Measurements from ENCODE around the gene CMTR2.

DNA sequence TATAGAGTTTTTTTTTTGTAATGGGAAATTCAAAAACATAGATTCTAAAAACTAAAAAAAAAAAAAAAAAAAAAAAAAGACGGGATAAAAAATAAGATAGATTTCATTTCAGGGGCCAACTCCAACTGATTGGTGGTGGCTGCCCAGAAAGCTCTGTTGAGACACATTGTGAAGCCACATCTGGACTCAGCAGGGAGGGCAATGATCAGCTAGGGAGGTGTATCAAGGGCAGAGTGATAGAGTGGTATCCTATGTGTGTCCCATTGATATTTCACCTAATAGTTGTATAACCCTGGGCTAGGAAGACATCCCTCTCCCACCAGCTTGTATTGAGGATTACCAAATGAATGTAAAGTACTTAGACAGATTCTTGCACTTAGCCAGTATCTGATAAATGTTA is 6.7 kb upstream of the CMTR2 start:
- no peak for TF ChIP-seq POLR2A (IDR thresholded peaks at IDR 0.05; ENCODE audit: low read depth, low read length)
- TF ChIP-seq SPI1 (IDR thresholded peaks at IDR 0.05; ENCODE audit: low read depth, low read length): no peak
- TF ChIP-seq TAF1 (IDR thresholded peaks at IDR 0.05; ENCODE audit: low read depth, low read length): no peak
- no peak for TF ChIP-seq POLR2AphosphoS5 (IDR thresholded peaks at IDR 0.05; ENCODE audit: low read depth, low read length)
- no peak for TF ChIP-seq POU2F2 (IDR thresholded peaks at IDR 0.05; ENCODE audit: low read depth, low read length)
- TF ChIP-seq PAX5 (IDR thresholded peaks at IDR 0.05; ENCODE audit: insufficient read depth, low read length, severe bottlenecking): no peak
